ENCODE results near the gene CDK14. TPM values are rescaled to one million over a fixed set of nuclear protein-coding genes. Genes with fewer than 3 reads are reported as not detected.

The CDK14 gene
- total RNA-seq, 3 donors from 2014 or later, result 0.71 to 1.1 (median 0.95) TPM

DNA sequence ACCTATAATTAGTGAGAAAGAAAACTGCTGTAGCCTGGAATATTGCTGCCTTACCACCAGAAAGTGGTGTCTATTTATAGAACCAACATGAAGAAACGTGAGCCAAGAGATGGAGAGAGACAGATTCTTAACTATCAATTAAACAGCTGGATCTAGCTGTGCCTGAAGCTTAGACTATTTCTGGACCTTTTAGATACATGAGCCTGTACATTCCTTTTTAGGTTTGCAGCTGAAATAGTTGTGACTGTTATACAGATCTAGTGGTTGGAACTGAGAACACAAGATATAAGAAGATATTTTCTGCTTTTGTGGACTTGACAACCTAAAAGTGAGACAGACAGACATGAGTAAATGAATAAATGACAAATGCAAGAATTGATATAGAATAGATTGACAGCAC lies 73.4 kb downstream of the CDK14 start:
- no peak overlapping the region for H3K4me3 Mint-ChIP-seq
- ATAC-seq (no peak), DNase-seq (no peak)
- H3K9me3 Mint-ChIP-seq, result no peaks in the 10 kb centered on the region
- H3K4me1 Mint-ChIP-seq (ENCODE audit: low read depth), result no peaks in the 10 kb centered on the region
- no peaks in the 10 kb centered on the region for H3K36me3 Mint-ChIP-seq (ENCODE audit: insufficient read depth)
- no peaks in the 10 kb centered on the region for H3K27me3 Mint-ChIP-seq (ENCODE audit: low read depth)

DNA sequence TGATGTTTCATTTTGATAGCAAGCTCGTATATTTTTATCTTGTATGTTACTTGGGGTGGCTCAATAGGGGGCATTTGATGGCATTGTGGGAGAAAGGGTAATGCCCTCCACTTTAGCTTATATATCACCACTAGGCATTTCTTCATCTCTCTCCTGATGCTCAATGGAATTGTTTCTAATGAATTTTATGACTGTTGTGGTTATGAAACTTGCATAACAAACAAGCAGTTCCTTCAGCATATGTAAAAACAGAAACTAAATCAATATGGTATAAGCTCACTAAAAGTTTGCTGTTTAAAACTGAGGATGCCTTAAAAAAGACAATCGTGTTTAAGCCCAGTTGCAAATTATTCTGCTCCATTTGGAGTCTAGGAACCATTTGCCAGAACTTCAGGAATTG lies 75.5 kb downstream of the CDK14 start:
- Mint-ChIP-seq H3K27me3 (ENCODE audit: low read depth) (no peaks in the 10 kb centered on the region), H3K9me3 (no peaks in the 10 kb centered on the region), H3K4me3 (no peak overlapping the region), H3K36me3 (ENCODE audit: insufficient read depth) (no peaks in the 10 kb centered on the region), H3K4me1 (ENCODE audit: low read depth) (no peaks in the 10 kb centered on the region)
- ATAC-seq, result no peak
- no peak for DNase-seq

DNA sequence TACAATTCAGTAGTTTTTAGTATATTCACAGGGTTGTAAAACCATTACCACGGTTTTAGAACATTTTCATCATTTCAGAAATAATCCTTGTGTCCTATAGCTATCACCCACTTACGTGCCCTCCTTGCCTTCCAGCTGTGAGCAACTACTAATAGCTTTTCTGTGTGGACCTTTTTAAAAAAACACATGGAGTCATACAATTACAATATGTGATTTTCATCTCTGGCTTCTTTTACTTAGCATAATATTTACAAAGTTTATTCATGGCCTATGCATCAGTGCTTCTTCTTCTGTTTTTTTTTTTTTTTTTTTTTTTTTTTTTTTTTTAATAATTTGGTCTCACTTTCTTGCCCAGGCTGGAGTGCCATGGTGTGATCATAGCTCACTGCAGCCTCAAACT lies 76.1 kb downstream of the CDK14 start:
- no peaks in the 10 kb centered on the region for H3K4me1 Mint-ChIP-seq (ENCODE audit: low read depth)
- no peak for ATAC-seq
- H3K27me3 Mint-ChIP-seq (ENCODE audit: low read depth), result no peaks in the 10 kb centered on the region
- H3K9me3 Mint-ChIP-seq, result no peaks in the 10 kb centered on the region
- no peak for DNase-seq
- no peaks in the 10 kb centered on the region for H3K36me3 Mint-ChIP-seq (ENCODE audit: insufficient read depth)
- no peak overlapping the region for H3K4me3 Mint-ChIP-seq

- no peaks in the 10 kb centered on the region for H3K27me3 Mint-ChIP-seq (ENCODE audit: low read depth)
Observed at GRCh38 chr7:90674625-90675024, 78.5 kb downstream of the CDK14 start.

GRCh38 chr7:90675982-90676381 lies 79.9 kb downstream of the CDK14 start:
- DNase-seq, result no peak
- H3K9me3 Mint-ChIP-seq, result no peaks in the 10 kb centered on the region
- ATAC-seq, result no peak
- no peaks in the 10 kb centered on the region for H3K27me3 Mint-ChIP-seq (ENCODE audit: low read depth)
- no peak overlapping the region for H3K4me3 Mint-ChIP-seq
- no peaks in the 10 kb centered on the region for H3K36me3 Mint-ChIP-seq (ENCODE audit: insufficient read depth)
- no peaks in the 10 kb centered on the region for H3K4me1 Mint-ChIP-seq (ENCODE audit: low read depth)

More at GRCh38 chr7:90674625-90675024, 78.5 kb downstream of the CDK14 start:
- Mint-ChIP-seq H3K4me1 (ENCODE audit: low read depth) (no peaks in the 10 kb centered on the region), H3K4me3 (no peak overlapping the region), H3K36me3 (ENCODE audit: insufficient read depth) (no peaks in the 10 kb centered on the region), H3K9me3 (no peaks in the 10 kb centered on the region)
- no peak for DNase-seq
- no peak for ATAC-seq

DNA sequence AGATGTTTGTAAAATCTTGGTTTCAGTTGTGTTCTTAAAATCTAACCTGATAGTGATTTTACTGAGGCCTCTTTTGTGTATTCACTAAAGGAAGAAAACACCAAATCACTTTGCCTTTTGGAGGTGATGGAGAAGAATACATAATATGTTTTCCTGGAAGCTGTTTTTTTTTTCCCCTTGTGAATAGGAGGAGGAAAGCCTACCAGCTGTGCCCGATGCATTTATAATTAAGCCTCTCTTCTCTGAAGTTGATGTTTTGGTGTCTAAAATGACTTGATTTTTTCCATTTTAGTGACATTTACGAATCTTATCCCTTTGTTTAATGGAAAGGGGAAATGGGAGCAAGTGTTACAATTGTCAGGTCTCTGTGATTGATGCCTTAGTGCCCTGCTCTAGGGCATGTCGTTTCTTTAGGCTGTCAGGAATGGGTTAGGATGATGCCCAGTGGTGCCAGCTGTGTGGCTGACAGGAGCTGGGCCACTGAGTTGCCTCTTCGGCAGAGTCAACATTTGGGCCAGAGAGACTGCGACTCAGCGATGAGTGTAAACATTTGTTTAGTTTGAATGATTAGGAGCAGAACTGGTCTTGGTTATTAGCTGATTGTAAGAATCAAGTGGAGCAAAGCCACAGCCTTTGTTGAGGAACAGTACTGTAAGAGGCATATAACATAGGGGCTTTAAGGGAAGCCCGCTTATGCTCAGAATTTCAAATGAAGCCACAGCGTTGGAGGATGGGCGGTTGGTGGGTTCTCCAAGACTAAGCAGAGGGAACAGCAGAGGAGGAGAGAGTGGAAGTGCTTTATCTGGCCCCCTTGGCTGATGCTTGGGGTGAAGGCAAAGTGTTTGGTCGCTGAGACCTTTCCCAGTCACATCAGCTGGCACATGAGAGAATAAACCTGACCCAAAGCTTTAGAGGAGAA lies 81.6 kb downstream of the CDK14 start:
- Mint-ChIP-seq H3K27me3 (ENCODE audit: low read depth) (no peaks in the 10 kb centered on the region), H3K4me3 (no peak overlapping the region), H3K36me3 (ENCODE audit: insufficient read depth) (no peaks in the 10 kb centered on the region), H3K9me3 (no peaks in the 10 kb centered on the region), H3K4me1 (ENCODE audit: low read depth) (no peaks in the 10 kb centered on the region)
- no peak for ATAC-seq
- DNase-seq, result no peak

GRCh38 chr7:90678986-90679385 lies 82.9 kb downstream of the CDK14 start:
- ATAC-seq, result no peak

GRCh38 chr7:90680484-90680883 lies 84.4 kb downstream of the CDK14 start:
- H3K4me1 Mint-ChIP-seq (ENCODE audit: low read depth), result no peaks in the 10 kb centered on the region
- no peaks in the 10 kb centered on the region for H3K36me3 Mint-ChIP-seq (ENCODE audit: insufficient read depth)
- H3K9me3 Mint-ChIP-seq, result no peaks in the 10 kb centered on the region
- ATAC-seq, result no peak
- no peak overlapping the region for H3K4me3 Mint-ChIP-seq
- DNase-seq, result no peak
- H3K27me3 Mint-ChIP-seq (ENCODE audit: low read depth), result no peaks in the 10 kb centered on the region

More at GRCh38 chr7:90678986-90679385, 82.9 kb downstream of the CDK14 start:
- Mint-ChIP-seq H3K36me3 (ENCODE audit: insufficient read depth) (no peaks in the 10 kb centered on the region), H3K4me3 (no peak overlapping the region), H3K9me3 (no peaks in the 10 kb centered on the region), H3K4me1 (ENCODE audit: low read depth) (no peaks in the 10 kb centered on the region), H3K27me3 (ENCODE audit: low read depth) (no peaks in the 10 kb centered on the region)
- no peak for DNase-seq

- H3K27me3 Mint-ChIP-seq (ENCODE audit: low read depth), result no peaks in the 10 kb centered on the region
- ATAC-seq, result no peak
- H3K4me3 Mint-ChIP-seq, result no peak overlapping the region
- no peak for DNase-seq
- no peaks in the 10 kb centered on the region for H3K9me3 Mint-ChIP-seq
- H3K36me3 Mint-ChIP-seq (ENCODE audit: insufficient read depth), result no peaks in the 10 kb centered on the region
- H3K4me1 Mint-ChIP-seq (ENCODE audit: low read depth), result no peaks in the 10 kb centered on the region
Observed at GRCh38 chr7:90681336-90682022, 85.4 kb downstream of the CDK14 start.

- H3K9me3 Mint-ChIP-seq, result no peaks in the 10 kb centered on the region
- H3K4me3 Mint-ChIP-seq, result no peak overlapping the region
- no peaks in the 10 kb centered on the region for H3K36me3 Mint-ChIP-seq (ENCODE audit: insufficient read depth)
- no peaks in the 10 kb centered on the region for H3K4me1 Mint-ChIP-seq (ENCODE audit: low read depth)
- no peaks in the 10 kb centered on the region for H3K27me3 Mint-ChIP-seq (ENCODE audit: low read depth)
- no peak for ATAC-seq
- DNase-seq, result no peak
Observed at GRCh38 chr7:90686146-90686545, 90.0 kb downstream of the CDK14 start.

DNA sequence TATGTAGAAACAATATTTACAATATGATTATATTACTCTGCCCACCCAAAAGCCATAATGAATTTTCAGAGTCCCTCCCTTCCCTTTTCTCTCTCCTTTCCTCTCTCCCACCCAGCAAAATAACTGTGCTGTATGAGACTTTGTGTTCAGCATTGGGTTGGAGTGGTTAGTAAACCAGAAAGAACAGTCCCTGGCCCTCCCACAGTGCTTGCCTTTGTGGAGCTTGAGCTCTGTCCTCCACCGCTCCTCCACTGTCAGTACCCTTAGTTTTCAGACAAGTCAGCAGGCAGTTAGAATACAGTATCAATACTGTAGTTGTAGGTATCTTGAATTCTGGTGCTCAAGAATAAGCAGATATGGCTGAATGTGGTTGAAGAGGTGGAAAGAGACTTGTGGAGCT lies 92.7 kb downstream of the CDK14 start:
- Mint-ChIP-seq H3K4me1 (ENCODE audit: low read depth) (no peaks in the 10 kb centered on the region), H3K36me3 (ENCODE audit: insufficient read depth) (no peaks in the 10 kb centered on the region), H3K27me3 (ENCODE audit: low read depth) (no peaks in the 10 kb centered on the region), H3K9me3 (no peaks in the 10 kb centered on the region), H3K4me3 (no peak overlapping the region)
- no peak for DNase-seq
- no peak for ATAC-seq

- H3K4me1 Mint-ChIP-seq (ENCODE audit: low read depth), result no peaks in the 10 kb centered on the region
- H3K27me3 Mint-ChIP-seq (ENCODE audit: low read depth), result no peaks in the 10 kb centered on the region
Observed at GRCh38 chr7:90689260-90689659, 93.1 kb downstream of the CDK14 start.

GRCh38 chr7:90690159-90690858 lies 94.2 kb downstream of the CDK14 start:
- H3K4me1 Mint-ChIP-seq (ENCODE audit: low read depth), result no peaks in the 10 kb centered on the region
- DNase-seq (no peak), ATAC-seq (no peak)
- H3K9me3 Mint-ChIP-seq, result peaks cover under 1% of the 10 kb centered on the region
- no peak overlapping the region for H3K4me3 Mint-ChIP-seq
- peaks cover under 1% of the 10 kb centered on the region for H3K27me3 Mint-ChIP-seq (ENCODE audit: low read depth)
- no peaks in the 10 kb centered on the region for H3K36me3 Mint-ChIP-seq (ENCODE audit: insufficient read depth)

More at GRCh38 chr7:90689260-90689659, 93.1 kb downstream of the CDK14 start:
- no peak for ATAC-seq
- H3K4me3 Mint-ChIP-seq, result no peak overlapping the region
- no peaks in the 10 kb centered on the region for H3K36me3 Mint-ChIP-seq (ENCODE audit: insufficient read depth)
- no peaks in the 10 kb centered on the region for H3K9me3 Mint-ChIP-seq
- no peak for DNase-seq

DNA sequence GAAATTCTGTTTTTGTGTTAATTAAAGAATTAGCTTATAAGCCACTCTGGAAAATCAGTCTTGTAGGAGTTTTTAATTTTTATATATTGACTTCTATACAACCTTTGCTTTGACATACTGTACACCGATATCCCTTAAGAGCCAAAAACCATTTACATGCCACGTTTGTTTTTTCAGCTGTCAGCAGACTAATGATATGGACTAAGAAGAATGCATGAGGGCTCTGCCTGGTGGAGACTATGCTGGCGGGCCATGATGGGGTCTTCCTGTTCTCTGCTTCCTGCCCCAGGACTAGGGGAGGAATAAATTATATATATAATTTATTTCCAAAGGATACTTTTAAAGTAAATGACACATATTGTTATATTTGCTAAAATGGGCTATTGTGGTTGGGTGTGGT lies 96.3 kb downstream of the CDK14 start:
- Mint-ChIP-seq H3K27me3 (ENCODE audit: low read depth) (peaks cover 1% of the 10 kb centered on the region), H3K4me1 (ENCODE audit: low read depth) (no peaks in the 10 kb centered on the region), H3K36me3 (ENCODE audit: insufficient read depth) (no peaks in the 10 kb centered on the region), H3K4me3 (no peak overlapping the region), H3K9me3 (peaks cover 6% of the 10 kb centered on the region)
- DNase-seq (no peak), ATAC-seq (no peak)

All from activated T-cell treated with anti-CD3 and anti-CD28 coated beads, Interleukin-2, amount 50 U/mL, for 4 hours (primary cell).